ENCODE measurements around the gene SUDS3.

Gene SUDS3

GRCh38 chr12:118448341-118448740, 72.0 kb downstream of the SUDS3 start:
- TF ChIP-seq EZH2 (IDR thresholded peaks at IDR 0.05) (no peak), POLR2AphosphoS5 (IDR thresholded peaks at IDR 0.05; ENCODE audit: borderline replicate concordance, low read depth, low read length) (no peak), FOXP2 (optimal IDR thresholded peaks at IDR 0.05; ENCODE audit: control extremely low read depth, extremely low read length, insufficient read depth) (no peak)
- no peaks in the 10 kb centered on the region for H3K36me3 ChIP-seq (ENCODE audit: insufficient read depth, low read length)
- no peaks in the 10 kb centered on the region for H3K9me3 ChIP-seq (ENCODE audit: low read depth, low read length)
- H3K9ac ChIP-seq (ENCODE audit: insufficient read length): no peak overlapping the region
- H3K27ac ChIP-seq: no peak overlapping the region
- DNase-seq (ENCODE audit: low read depth, low spot score): no peak
- H3K4me3 ChIP-seq: no peak overlapping the region

- H3K9ac ChIP-seq (ENCODE audit: insufficient read length): no peak overlapping the region
- no peak overlapping the region for H3K27ac ChIP-seq
- no peaks in the 10 kb centered on the region for H3K9me3 ChIP-seq (ENCODE audit: low read depth, low read length)
- H3K36me3 ChIP-seq (ENCODE audit: insufficient read depth, low read length): no peaks in the 10 kb centered on the region
- DNase-seq (ENCODE audit: low read depth, low spot score): no peak
- H3K4me3 ChIP-seq: no peak overlapping the region
- TF ChIP-seq POLR2AphosphoS5 (IDR thresholded peaks at IDR 0.05; ENCODE audit: borderline replicate concordance, low read depth, low read length) (no peak), EZH2 (IDR thresholded peaks at IDR 0.05) (no peak), FOXP2 (optimal IDR thresholded peaks at IDR 0.05; ENCODE audit: control extremely low read depth, extremely low read length, insufficient read depth) (no peak)
These were observed 79.0 kb downstream of the SUDS3 start for GRCh38 chr12:118455327-118455726.

- Histone ChIP-seq H3K9ac (ENCODE audit: insufficient read length) (no peak overlapping the region), H3K9me3 (ENCODE audit: low read depth, low read length) (no peaks in the 10 kb centered on the region), H3K36me3 (ENCODE audit: insufficient read depth, low read length) (no peaks in the 10 kb centered on the region), H3K4me3 (no peak overlapping the region), H3K27ac (no peak overlapping the region)
- DNase-seq (ENCODE audit: low read depth, low spot score): no peak
- TF ChIP-seq POLR2AphosphoS5 (IDR thresholded peaks at IDR 0.05; ENCODE audit: borderline replicate concordance, low read depth, low read length): no peak
- TF ChIP-seq EZH2 (IDR thresholded peaks at IDR 0.05): no peak
- no peak for TF ChIP-seq FOXP2 (optimal IDR thresholded peaks at IDR 0.05; ENCODE audit: control extremely low read depth, extremely low read length, insufficient read depth)
These were observed 80.4 kb downstream of the SUDS3 start for GRCh38 chr12:118456741-118457140.

- H3K4me3 ChIP-seq: no peak overlapping the region
- no peak overlapping the region for H3K9ac ChIP-seq (ENCODE audit: insufficient read length)
- TF ChIP-seq POLR2AphosphoS5 (IDR thresholded peaks at IDR 0.05; ENCODE audit: borderline replicate concordance, low read depth, low read length) (no peak), FOXP2 (optimal IDR thresholded peaks at IDR 0.05; ENCODE audit: control extremely low read depth, extremely low read length, insufficient read depth) (no peak), EZH2 (IDR thresholded peaks at IDR 0.05) (no peak)
These were observed 82.8 kb downstream of the SUDS3 start for GRCh38 chr12:118459110-118459509.

GRCh38 chr12:118463677-118464076, 87.3 kb downstream of the SUDS3 start:
- H3K9ac ChIP-seq (ENCODE audit: insufficient read length): no peak overlapping the region
- no peaks in the 10 kb centered on the region for H3K36me3 ChIP-seq (ENCODE audit: insufficient read depth, low read length)
- no peaks in the 10 kb centered on the region for H3K9me3 ChIP-seq (ENCODE audit: low read depth, low read length)
- H3K27ac ChIP-seq: no peak overlapping the region
- TF ChIP-seq EZH2 (IDR thresholded peaks at IDR 0.05): no peak
- TF ChIP-seq POLR2AphosphoS5 (IDR thresholded peaks at IDR 0.05; ENCODE audit: borderline replicate concordance, low read depth, low read length): no peak
- TF ChIP-seq FOXP2 (optimal IDR thresholded peaks at IDR 0.05; ENCODE audit: control extremely low read depth, extremely low read length, insufficient read depth): no peak
- H3K4me3 ChIP-seq: no peak overlapping the region
- DNase-seq (ENCODE audit: low read depth, low spot score): no peak

More at GRCh38 chr12:118459110-118459509, 82.8 kb downstream of the SUDS3 start:
- no peak for DNase-seq (ENCODE audit: low read depth, low spot score)
- Histone ChIP-seq H3K36me3 (ENCODE audit: insufficient read depth, low read length) (no peaks in the 10 kb centered on the region), H3K9me3 (ENCODE audit: low read depth, low read length) (no peaks in the 10 kb centered on the region), H3K27ac (no peak overlapping the region)

GRCh38 chr12:118465706-118466105, 89.4 kb downstream of the SUDS3 start:
- Histone ChIP-seq H3K9me3 (ENCODE audit: low read depth, low read length) (no peaks in the 10 kb centered on the region), H3K36me3 (ENCODE audit: insufficient read depth, low read length) (no peaks in the 10 kb centered on the region), H3K9ac (ENCODE audit: insufficient read length) (no peak overlapping the region), H3K27ac (no peak overlapping the region), H3K4me3 (no peak overlapping the region)
- no peak for TF ChIP-seq FOXP2 (optimal IDR thresholded peaks at IDR 0.05; ENCODE audit: control extremely low read depth, extremely low read length, insufficient read depth)
- TF ChIP-seq EZH2 (IDR thresholded peaks at IDR 0.05): no peak
- no peak for TF ChIP-seq POLR2AphosphoS5 (IDR thresholded peaks at IDR 0.05; ENCODE audit: borderline replicate concordance, low read depth, low read length)
- no peak for DNase-seq (ENCODE audit: low read depth, low spot score)
